ENCODE data around the gene TPRN.

TPRN gene

DNA sequence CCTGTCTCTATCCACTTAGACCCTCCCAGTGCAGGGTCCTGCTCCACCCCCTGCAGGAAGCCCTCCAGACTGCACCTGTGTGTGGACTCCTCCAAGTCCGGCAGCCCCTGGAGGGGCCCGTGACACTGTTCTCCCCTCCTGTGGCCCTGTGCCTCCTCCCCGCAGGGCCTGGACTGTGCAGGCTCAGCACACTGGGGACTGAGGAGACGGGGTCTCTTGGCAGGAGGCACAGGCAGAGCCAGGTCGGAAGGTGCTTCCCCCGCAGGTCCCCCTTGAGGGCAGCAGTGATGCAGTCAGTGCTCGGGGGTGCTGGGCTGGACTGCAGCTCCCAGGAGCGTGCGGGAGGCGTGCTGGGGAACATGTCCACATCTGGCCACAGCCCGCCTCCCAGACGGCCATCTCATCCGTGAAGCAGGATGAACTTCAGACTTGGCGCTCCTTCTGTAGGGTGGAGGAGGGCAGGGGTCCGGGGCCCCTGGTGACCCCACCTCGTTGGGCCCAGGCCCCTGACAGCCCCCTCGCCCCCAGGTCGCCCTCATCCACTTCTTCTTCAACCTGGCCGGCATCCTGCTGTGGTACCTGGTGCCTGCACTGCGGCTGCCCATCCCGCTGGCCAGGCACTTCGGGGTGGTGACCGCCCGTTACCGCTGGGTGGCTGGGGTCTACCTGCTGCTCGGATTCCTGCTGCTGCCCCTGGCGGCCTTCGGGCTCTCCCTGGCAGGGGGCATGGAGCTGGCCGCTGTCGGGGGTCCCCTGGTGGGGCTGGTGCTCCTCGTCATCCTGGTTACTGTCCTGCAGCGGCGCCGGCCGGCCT, 35.1 kb upstream of the TPRN start:
- Histone ChIP-seq H3K36me3 (ENCODE audit: control insufficient read depth in 4 of 4, insufficient read depth in 4 of 4, low read length in 3 of 4) (no peaks in the 10 kb centered on the region), H3K27ac (ENCODE audit: insufficient read depth in 1 of 2, low read depth in 1 of 2, low read length in 2 of 2, poor library complexity in 1 of 2, severe bottlenecking in 2 of 2) (no peak overlapping the region), H3K4me1 (ENCODE audit: control extremely low read depth in 1 of 4, control insufficient read depth in 4 of 4, insufficient read depth in 4 of 4, low read length in 3 of 4) (peaks cover 0 to 52% (median 44%) of the 10 kb centered on the region in 4 experiments), H3K4me3 (ENCODE audit: control insufficient read depth in 1 of 7, extremely low read depth in 1 of 7, insufficient read depth in 4 of 7, low read depth in 2 of 7, low read length in 6 of 7) (peak overlapping the region in 4 of 7 experiments; percentile 38 to 70 (median 56)), H3K27me3 (replicated peaks in 2 of 5; ENCODE audit: control insufficient read depth in 4 of 5, insufficient read depth in 5 of 5, low read length in 4 of 5) (peaks cover 0 to 7% (median 0%) of the 10 kb centered on the region in 5 experiments), H3K9me3 (ENCODE audit: control extremely low read depth in 1 of 5, control insufficient read depth in 4 of 5, insufficient read depth in 2 of 5, low read depth in 1 of 5, low read length in 4 of 5) (no peaks in the 10 kb centered on the region)
- WGBS (ENCODE audit: insufficient coverage), result 72% methylated on average over 25 of the region's 35 CpGs
- DNase-seq, result no peak
- ChIA-PET CTCF (interaction anchor here (0.9 to 4.8 kb wide), 8 partner anchors 9 to 200 kb away, joined by 3 to 25 read pairs (median 4); partner anchors contain the start of genes CYSRT1, RNF224 and TMEM210), POLR2A (interaction anchor here (0.5 to 1.2 kb wide), 2 partner anchors 8 to 700 kb away, joined by 4 to 5 read pairs; partner anchors contain the start of gene RNF224)

GRCh38 chr9:137234758-137235423, 34.4 kb upstream of the TPRN start:
- Histone ChIP-seq H3K27me3 (replicated peaks in 2 of 5; ENCODE audit: control insufficient read depth in 4 of 5, insufficient read depth in 5 of 5, low read length in 4 of 5) (peaks cover 0 to 10% (median 0%) of the 10 kb centered on the region in 5 experiments), H3K4me3 (ENCODE audit: control insufficient read depth in 1 of 7, extremely low read depth in 1 of 7, insufficient read depth in 4 of 7, low read depth in 2 of 7, low read length in 6 of 7) (peak overlapping the region in 1 of 7 experiments; percentile 61), H3K4me1 (ENCODE audit: control extremely low read depth in 1 of 4, control insufficient read depth in 4 of 4, insufficient read depth in 4 of 4, low read length in 3 of 4) (peaks cover 0 to 52% (median 39%) of the 10 kb centered on the region in 4 experiments), H3K9me3 (ENCODE audit: control extremely low read depth in 1 of 5, control insufficient read depth in 4 of 5, insufficient read depth in 2 of 5, low read depth in 1 of 5, low read length in 4 of 5) (no peaks in the 10 kb centered on the region), H3K36me3 (ENCODE audit: control insufficient read depth in 4 of 4, insufficient read depth in 4 of 4, low read length in 3 of 4) (no peaks in the 10 kb centered on the region), H3K27ac (ENCODE audit: insufficient read depth in 1 of 2, low read depth in 1 of 2, low read length in 2 of 2, poor library complexity in 1 of 2, severe bottlenecking in 2 of 2) (no peak overlapping the region)
- CTCF ChIA-PET, result interaction anchor here (0.7 to 4.8 kb wide), 4 partner anchors 9 to 120 kb away, joined by 3 to 25 read pairs (median 3); partner anchors contain the start of genes CYSRT1 and RNF224
- 80% methylated on average over 12 of the region's 18 CpGs for WGBS (ENCODE audit: insufficient coverage)
- POLR2A ChIA-PET, result no interaction called here
- no peak for DNase-seq

- no peak overlapping the region for H3K27ac ChIP-seq (ENCODE audit: insufficient read depth in 1 of 2, low read depth in 1 of 2, low read length in 2 of 2, poor library complexity in 1 of 2, severe bottlenecking in 2 of 2)
- H3K27me3 ChIP-seq (replicated peaks in 2 of 5; ENCODE audit: control insufficient read depth in 4 of 5, insufficient read depth in 5 of 5, low read length in 4 of 5), result peaks cover 0 to 17% (median 0%) of the 10 kb centered on the region in 5 experiments
- CTCF ChIA-PET, result interaction anchor here (0.8 to 4.8 kb wide), 3 partner anchors 8 to 116 kb away, joined by 3 to 25 read pairs (median 3); partner anchors contain the start of genes CYSRT1 and RNF224
Measured at GRCh38 chr9:137234055-137234697, 33.6 kb upstream of the TPRN start.

DNA sequence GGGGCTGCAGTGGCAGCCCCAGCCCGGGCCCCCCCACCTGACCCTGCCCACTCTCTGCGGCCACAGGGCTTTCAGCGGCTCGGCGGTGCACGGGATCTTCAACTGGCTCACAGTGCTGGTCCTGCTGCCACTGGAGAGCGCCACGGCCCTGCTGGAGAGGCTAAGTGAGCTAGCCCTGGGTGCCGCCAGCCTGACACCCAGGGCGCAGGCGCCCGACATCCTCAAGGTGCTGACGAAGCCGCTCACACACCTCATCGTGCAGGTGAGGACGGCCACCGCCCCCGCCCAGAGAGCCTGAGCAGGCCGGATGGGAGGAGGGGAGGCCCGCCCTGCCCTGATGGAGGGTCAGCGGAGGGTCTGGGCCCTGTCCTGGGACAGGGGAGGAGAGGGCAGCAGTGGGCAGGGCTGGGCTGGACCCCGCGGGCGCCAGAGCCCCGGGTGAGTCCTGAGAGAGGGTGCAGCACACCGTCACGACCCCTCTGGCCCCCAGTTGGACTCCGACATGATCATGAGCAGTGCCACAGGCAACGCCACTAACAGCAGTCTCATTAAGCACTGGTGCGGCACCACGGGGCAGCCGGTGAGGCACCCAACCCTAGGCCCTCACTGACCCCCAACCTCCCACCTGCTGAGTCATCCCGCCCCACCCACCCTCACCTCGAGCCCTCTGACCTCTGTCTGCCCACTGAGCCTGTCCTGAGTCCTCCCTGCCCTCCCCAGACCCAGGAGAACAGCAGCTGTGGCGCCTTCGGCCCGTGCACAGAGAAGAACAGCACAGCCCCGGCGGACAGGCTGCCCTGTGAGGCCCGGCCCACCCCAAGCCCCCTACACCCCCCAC, 32.8 kb upstream of the TPRN start:
- 94% methylated on average over 36 of the region's 40 CpGs for WGBS (ENCODE audit: insufficient coverage)
- Histone ChIP-seq H3K4me1 (ENCODE audit: control extremely low read depth in 1 of 4, control insufficient read depth in 4 of 4, insufficient read depth in 4 of 4, low read length in 3 of 4) (peaks cover 0 to 38% (median 28%) of the 10 kb centered on the region in 4 experiments), H3K4me3 (ENCODE audit: control insufficient read depth in 1 of 7, extremely low read depth in 1 of 7, insufficient read depth in 4 of 7, low read depth in 2 of 7, low read length in 6 of 7) (no peak overlapping the region), H3K36me3 (ENCODE audit: control insufficient read depth in 4 of 4, insufficient read depth in 4 of 4, low read length in 3 of 4) (no peaks in the 10 kb centered on the region), H3K27ac (ENCODE audit: insufficient read depth in 1 of 2, low read depth in 1 of 2, low read length in 2 of 2, poor library complexity in 1 of 2, severe bottlenecking in 2 of 2) (no peak overlapping the region), H3K9me3 (ENCODE audit: control extremely low read depth in 1 of 5, control insufficient read depth in 4 of 5, insufficient read depth in 2 of 5, low read depth in 1 of 5, low read length in 4 of 5) (no peaks in the 10 kb centered on the region), H3K27me3 (replicated peaks in 2 of 5; ENCODE audit: control insufficient read depth in 4 of 5, insufficient read depth in 5 of 5, low read length in 4 of 5) (peaks cover 0 to 25% (median 0%) of the 10 kb centered on the region in 5 experiments)
- ChIA-PET CTCF (interaction anchor here (0.5 to 1.1 kb wide), 3 partner anchors 99 to 115 kb away, joined by 3 to 4 read pairs (median 3); no protein-coding TSS in a partner anchor), POLR2A (no interaction called here)
- DNase-seq, result no peak

More at GRCh38 chr9:137234055-137234697, 33.6 kb upstream of the TPRN start:
- Histone ChIP-seq H3K9me3 (ENCODE audit: control extremely low read depth in 1 of 5, control insufficient read depth in 4 of 5, insufficient read depth in 2 of 5, low read depth in 1 of 5, low read length in 4 of 5) (no peaks in the 10 kb centered on the region), H3K4me3 (ENCODE audit: control insufficient read depth in 1 of 7, extremely low read depth in 1 of 7, insufficient read depth in 4 of 7, low read depth in 2 of 7, low read length in 6 of 7) (no peak overlapping the region), H3K36me3 (ENCODE audit: control insufficient read depth in 4 of 4, insufficient read depth in 4 of 4, low read length in 3 of 4) (no peaks in the 10 kb centered on the region), H3K4me1 (ENCODE audit: control extremely low read depth in 1 of 4, control insufficient read depth in 4 of 4, insufficient read depth in 4 of 4, low read length in 3 of 4) (peaks cover 0 to 47% (median 34%) of the 10 kb centered on the region in 4 experiments)
- POLR2A ChIA-PET, result no interaction called here
- 77% methylated on average over 38 of the region's 40 CpGs for WGBS (ENCODE audit: insufficient coverage)
- DNase-seq, result no peak

- 94% methylated on average over 23 of the region's 24 CpGs for WGBS (ENCODE audit: insufficient coverage)
- H3K4me1 ChIP-seq (ENCODE audit: control extremely low read depth in 1 of 4, control insufficient read depth in 4 of 4, insufficient read depth in 4 of 4, low read length in 3 of 4), result peaks cover 0 to 30% (median 25%) of the 10 kb centered on the region in 4 experiments
- ChIA-PET CTCF (interaction anchor here (0.5 kb wide), 1 partner anchor 98 kb away, joined by 4 read pairs; no protein-coding TSS in a partner anchor), POLR2A (no interaction called here)
- H3K4me3 ChIP-seq (ENCODE audit: control insufficient read depth in 1 of 7, extremely low read depth in 1 of 7, insufficient read depth in 4 of 7, low read depth in 2 of 7, low read length in 6 of 7), result no peak overlapping the region
- H3K27me3 ChIP-seq (replicated peaks in 2 of 5; ENCODE audit: control insufficient read depth in 4 of 5, insufficient read depth in 5 of 5, low read length in 4 of 5), result peaks cover 0 to 29% (median 0%) of the 10 kb centered on the region in 5 experiments
- no peak overlapping the region for H3K27ac ChIP-seq (ENCODE audit: insufficient read depth in 1 of 2, low read depth in 1 of 2, low read length in 2 of 2, poor library complexity in 1 of 2, severe bottlenecking in 2 of 2)
- no peaks in the 10 kb centered on the region for H3K36me3 ChIP-seq (ENCODE audit: control insufficient read depth in 4 of 4, insufficient read depth in 4 of 4, low read length in 3 of 4)
- DNase-seq, result no peak
- no peaks in the 10 kb centered on the region for H3K9me3 ChIP-seq (ENCODE audit: control extremely low read depth in 1 of 5, control insufficient read depth in 4 of 5, insufficient read depth in 2 of 5, low read depth in 1 of 5, low read length in 4 of 5)
Measured at GRCh38 chr9:137232510-137232909, 32.0 kb upstream of the TPRN start.

DNA sequence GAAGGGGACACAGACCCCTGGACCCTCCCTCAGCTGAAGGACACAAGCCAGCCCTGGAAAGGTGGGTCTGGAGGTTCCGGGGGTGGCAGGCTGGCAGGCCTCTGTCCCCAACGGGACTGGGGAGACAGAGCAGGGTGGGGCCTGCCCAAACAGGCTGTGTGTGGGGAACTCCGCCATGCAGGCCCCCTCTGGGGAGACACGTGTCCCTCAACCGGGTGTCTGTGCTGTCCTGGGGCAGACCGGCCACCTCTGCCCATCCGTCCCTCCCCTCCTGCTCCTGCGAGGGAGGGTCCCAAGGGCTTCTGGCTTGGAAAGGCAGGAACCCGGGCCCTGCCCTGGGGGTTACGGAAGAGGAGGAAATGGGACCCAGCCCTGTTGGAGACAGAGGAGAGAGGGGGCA, 31.6 kb upstream of the TPRN start:
- Histone ChIP-seq H3K4me1 (ENCODE audit: control extremely low read depth in 1 of 4, control insufficient read depth in 4 of 4, insufficient read depth in 4 of 4, low read length in 3 of 4) (peaks cover 0 to 28% (median 22%) of the 10 kb centered on the region in 4 experiments), H3K4me3 (ENCODE audit: control insufficient read depth in 1 of 7, extremely low read depth in 1 of 7, insufficient read depth in 4 of 7, low read depth in 2 of 7, low read length in 6 of 7) (no peak overlapping the region), H3K27ac (ENCODE audit: insufficient read depth in 1 of 2, low read depth in 1 of 2, low read length in 2 of 2, poor library complexity in 1 of 2, severe bottlenecking in 2 of 2) (no peak overlapping the region), H3K9me3 (ENCODE audit: control extremely low read depth in 1 of 5, control insufficient read depth in 4 of 5, insufficient read depth in 2 of 5, low read depth in 1 of 5, low read length in 4 of 5) (no peaks in the 10 kb centered on the region), H3K36me3 (ENCODE audit: control insufficient read depth in 4 of 4, insufficient read depth in 4 of 4, low read length in 3 of 4) (no peaks in the 10 kb centered on the region), H3K27me3 (replicated peaks in 2 of 5; ENCODE audit: control insufficient read depth in 4 of 5, insufficient read depth in 5 of 5, low read length in 4 of 5) (peaks cover 0 to 32% (median 0%) of the 10 kb centered on the region in 5 experiments)
- DNase-seq, result no peak
- POLR2A ChIA-PET, result interaction anchor here (0.6 kb wide), 1 partner anchor 217 kb away, joined by 4 read pairs; no protein-coding TSS in a partner anchor
- CTCF ChIA-PET, result no interaction called here
- 79% methylated on average over 3 of the region's 10 CpGs for WGBS (ENCODE audit: insufficient coverage)

Measured in common myeloid progenitor, CD34-positive (primary cell).